HL-60 (cell line): ENCODE results near the gene ARHGAP33.
A peak's percentile ranks its signal among the peaks of the same experiment; 100 is the strongest.

Experiments
- GABPA ChIP-seq: IDR thresholded peaks from 2 replicates; pipeline ENCODE4 v1.6.1; 2012; ENCODE audit warnings: low read depth
- POLR2AphosphoS5 ChIP-seq: IDR thresholded peaks from 2 replicates; pipeline ENCODE4 v1.6.1; 2012; ENCODE audit warnings: low read depth
- SPI1 ChIP-seq: IDR thresholded peaks from 2 replicates; pipeline ENCODE4 v1.6.1; 2012; ENCODE audit warnings: low read depth, mild to moderate bottlenecking, borderline replicate concordance
- TF ChIP-seq, protein P1 (sequence below): IDR thresholded peaks from one replicate; pipeline ENCODE4 v1.5.1; 2011; ENCODE audit warnings: low read length, control low read depth, inconsistent platforms; ENCODE audit not compliant: insufficient read depth
- TF ChIP-seq, protein P2 (sequence below): IDR thresholded peaks from 2 replicates; pipeline ENCODE4 v1.6.1; 2012; ENCODE audit warnings: low read depth; ENCODE audit not compliant: insufficient replicate concordance

DNA sequence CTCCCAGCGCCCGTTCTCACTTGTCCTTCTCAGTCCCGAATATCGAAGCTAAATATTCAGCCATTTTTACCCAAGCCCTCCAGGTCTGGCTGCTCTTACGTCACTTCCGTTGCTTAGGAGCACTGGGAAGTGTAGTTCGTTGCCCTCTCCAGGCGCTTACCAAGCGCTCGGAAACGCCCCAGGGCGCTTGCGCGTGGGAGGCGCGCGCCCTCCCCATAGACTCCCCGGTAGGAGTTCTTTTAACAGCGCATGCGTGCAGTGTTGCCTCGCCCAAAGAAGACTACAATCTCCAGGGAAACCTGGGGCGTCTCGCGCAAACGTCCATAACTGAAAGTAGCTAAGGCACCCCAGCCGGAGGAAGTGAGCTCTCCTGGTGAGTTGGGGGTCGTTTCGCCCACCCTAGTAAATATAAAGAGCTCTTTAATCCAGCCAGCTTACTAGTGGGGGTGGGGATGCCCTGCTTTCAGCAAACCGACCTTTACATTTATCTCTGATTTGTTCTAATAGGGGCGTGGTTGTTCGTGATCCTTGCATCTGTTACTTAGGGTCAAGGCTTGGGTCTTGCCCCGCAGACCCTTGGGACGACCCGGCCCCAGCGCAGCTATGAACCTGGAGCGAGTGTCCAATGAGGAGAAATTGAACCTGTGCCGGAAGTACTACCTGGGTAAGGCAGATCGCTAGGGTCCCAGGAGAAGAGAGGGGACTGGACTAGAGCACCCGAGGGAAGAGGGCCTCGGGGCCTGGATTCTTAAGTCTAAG is 29.9 kb upstream of the ARHGAP33 start, which contains the start of the genes PSENEN and U2AF1L4:
- peak; percentile 36; the same call in 1 of the 2 replicates for TF ChIP-seq SPI1
- TF ChIP-seq, protein P1, sequence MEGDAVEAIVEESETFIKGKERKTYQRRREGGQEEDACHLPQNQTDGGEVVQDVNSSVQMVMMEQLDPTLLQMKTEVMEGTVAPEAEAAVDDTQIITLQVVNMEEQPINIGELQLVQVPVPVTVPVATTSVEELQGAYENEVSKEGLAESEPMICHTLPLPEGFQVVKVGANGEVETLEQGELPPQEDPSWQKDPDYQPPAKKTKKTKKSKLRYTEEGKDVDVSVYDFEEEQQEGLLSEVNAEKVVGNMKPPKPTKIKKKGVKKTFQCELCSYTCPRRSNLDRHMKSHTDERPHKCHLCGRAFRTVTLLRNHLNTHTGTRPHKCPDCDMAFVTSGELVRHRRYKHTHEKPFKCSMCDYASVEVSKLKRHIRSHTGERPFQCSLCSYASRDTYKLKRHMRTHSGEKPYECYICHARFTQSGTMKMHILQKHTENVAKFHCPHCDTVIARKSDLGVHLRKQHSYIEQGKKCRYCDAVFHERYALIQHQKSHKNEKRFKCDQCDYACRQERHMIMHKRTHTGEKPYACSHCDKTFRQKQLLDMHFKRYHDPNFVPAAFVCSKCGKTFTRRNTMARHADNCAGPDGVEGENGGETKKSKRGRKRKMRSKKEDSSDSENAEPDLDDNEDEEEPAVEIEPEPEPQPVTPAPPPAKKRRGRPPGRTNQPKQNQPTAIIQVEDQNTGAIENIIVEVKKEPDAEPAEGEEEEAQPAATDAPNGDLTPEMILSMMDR = no peak
- TF ChIP-seq GABPA = peak; percentile 88
- TF ChIP-seq, protein P2, sequence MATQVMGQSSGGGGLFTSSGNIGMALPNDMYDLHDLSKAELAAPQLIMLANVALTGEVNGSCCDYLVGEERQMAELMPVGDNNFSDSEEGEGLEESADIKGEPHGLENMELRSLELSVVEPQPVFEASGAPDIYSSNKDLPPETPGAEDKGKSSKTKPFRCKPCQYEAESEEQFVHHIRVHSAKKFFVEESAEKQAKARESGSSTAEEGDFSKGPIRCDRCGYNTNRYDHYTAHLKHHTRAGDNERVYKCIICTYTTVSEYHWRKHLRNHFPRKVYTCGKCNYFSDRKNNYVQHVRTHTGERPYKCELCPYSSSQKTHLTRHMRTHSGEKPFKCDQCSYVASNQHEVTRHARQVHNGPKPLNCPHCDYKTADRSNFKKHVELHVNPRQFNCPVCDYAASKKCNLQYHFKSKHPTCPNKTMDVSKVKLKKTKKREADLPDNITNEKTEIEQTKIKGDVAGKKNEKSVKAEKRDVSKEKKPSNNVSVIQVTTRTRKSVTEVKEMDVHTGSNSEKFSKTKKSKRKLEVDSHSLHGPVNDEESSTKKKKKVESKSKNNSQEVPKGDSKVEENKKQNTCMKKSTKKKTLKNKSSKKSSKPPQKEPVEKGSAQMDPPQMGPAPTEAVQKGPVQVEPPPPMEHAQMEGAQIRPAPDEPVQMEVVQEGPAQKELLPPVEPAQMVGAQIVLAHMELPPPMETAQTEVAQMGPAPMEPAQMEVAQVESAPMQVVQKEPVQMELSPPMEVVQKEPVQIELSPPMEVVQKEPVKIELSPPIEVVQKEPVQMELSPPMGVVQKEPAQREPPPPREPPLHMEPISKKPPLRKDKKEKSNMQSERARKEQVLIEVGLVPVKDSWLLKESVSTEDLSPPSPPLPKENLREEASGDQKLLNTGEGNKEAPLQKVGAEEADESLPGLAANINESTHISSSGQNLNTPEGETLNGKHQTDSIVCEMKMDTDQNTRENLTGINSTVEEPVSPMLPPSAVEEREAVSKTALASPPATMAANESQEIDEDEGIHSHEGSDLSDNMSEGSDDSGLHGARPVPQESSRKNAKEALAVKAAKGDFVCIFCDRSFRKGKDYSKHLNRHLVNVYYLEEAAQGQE = no peak
- TF ChIP-seq POLR2AphosphoS5 = no peak
